Loucy (cell line): ENCODE results near the gene DNM1.

Experiments
- H2AFZ ChIP-seq: fragments of 200-600 bp; sonication (generic); 2 replicates; pipeline ENCODE4 v1.6.0; 2016; ENCODE audit warnings: antibody characterized with exemption, mild to moderate bottlenecking, low read length, moderate library complexity
- H3F3A ChIP-seq: fragments of 200-600 bp; 2 replicates; pipeline ENCODE4 v1.6.0; 2016; ENCODE audit warnings: antibody characterized with exemption, low read depth, mild to moderate bottlenecking
- H3K27me3 ChIP-seq: fragments of 200-600 bp; sonication (generic); 2 replicates; pipeline ENCODE4 v1.6.1; 2014; ENCODE audit warnings: low read length, mild to moderate bottlenecking; ENCODE audit not compliant: insufficient read depth, poor library complexity, severe bottlenecking
- H3K36me3 ChIP-seq: fragments of 200-600 bp; sonication (generic); 2 replicates; pipeline ENCODE4 v1.6.1; 2016; ENCODE audit warnings: low read length; ENCODE audit not compliant: insufficient read depth
- H3K4me1 ChIP-seq: fragments of 200-600 bp; sonication (generic); 2 replicates; pipeline ENCODE4 v1.5.1; 2014; ENCODE audit warnings: low read length, mild to moderate bottlenecking; ENCODE audit not compliant: insufficient read depth, poor library complexity, severe bottlenecking
- H3K4me2 ChIP-seq: fragments of 200-600 bp; sonication (generic); 2 replicates; pipeline ENCODE4 v1.6.0; 2014; ENCODE audit warnings: antibody characterized with exemption, low read length, low read depth, mild to moderate bottlenecking; ENCODE audit not compliant: poor library complexity, severe bottlenecking
- H3K4me3 ChIP-seq: fragments of 200-600 bp; sonication (generic); 2 replicates; pipeline ENCODE4 v1.5.1; 2014; ENCODE audit warnings: low read length, mild to moderate bottlenecking, mixed read lengths; ENCODE audit not compliant: poor library complexity, severe bottlenecking
- H3K79me2 ChIP-seq: fragments of 200-600 bp; sonication (generic); 2 replicates; pipeline ENCODE4 v1.6.1; 2014; ENCODE audit warnings: low read length; ENCODE audit not compliant: insufficient read depth
- H3K9ac ChIP-seq: fragments of 200-600 bp; sonication (generic); 2 replicates; pipeline ENCODE4 v1.6.0; 2014; ENCODE audit warnings: mild to moderate bottlenecking, low read depth, low read length, moderate library complexity; ENCODE audit not compliant: poor library complexity, severe bottlenecking
- H3K9me2 ChIP-seq: fragments of 200-600 bp; sonication (generic); replicated peaks from 2 replicates; pipeline ENCODE4 v1.6.1; 2016; ENCODE audit warnings: low read depth, low read length, mixed read lengths
- H3K9me3 ChIP-seq: fragments of 200-600 bp; sonication (generic); 2 replicates; pipeline ENCODE4 v1.6.1; 2014; ENCODE audit warnings: mild to moderate bottlenecking, antibody characterized with exemption, low read length, low read depth; ENCODE audit not compliant: insufficient read depth
- H4K20me1 ChIP-seq: fragments of 200-600 bp; sonication (generic); 2 replicates; pipeline ENCODE4 v1.6.0; 2014; ENCODE audit warnings: antibody characterized with exemption, low read length, mild to moderate bottlenecking; ENCODE audit not compliant: insufficient read depth, poor library complexity, severe bottlenecking
- EZH2phosphoT487 ChIP-seq: fragments of 200-600 bp; IDR thresholded peaks from 2 replicates; pipeline ENCODE4 v1.6.1; 2018; ENCODE audit warnings: antibody characterized with exemption, mild to moderate bottlenecking, moderate library complexity, borderline replicate concordance
- TF ChIP-seq, protein P1 (sequence below): fragments of 200-600 bp; sonication (generic); conservative IDR thresholded peaks from 2 replicates; pipeline ENCODE4 v1.5.1; 2014; ENCODE audit warnings: mild to moderate bottlenecking, antibody characterized with exemption, low read length

Gene DNM1

DNA sequence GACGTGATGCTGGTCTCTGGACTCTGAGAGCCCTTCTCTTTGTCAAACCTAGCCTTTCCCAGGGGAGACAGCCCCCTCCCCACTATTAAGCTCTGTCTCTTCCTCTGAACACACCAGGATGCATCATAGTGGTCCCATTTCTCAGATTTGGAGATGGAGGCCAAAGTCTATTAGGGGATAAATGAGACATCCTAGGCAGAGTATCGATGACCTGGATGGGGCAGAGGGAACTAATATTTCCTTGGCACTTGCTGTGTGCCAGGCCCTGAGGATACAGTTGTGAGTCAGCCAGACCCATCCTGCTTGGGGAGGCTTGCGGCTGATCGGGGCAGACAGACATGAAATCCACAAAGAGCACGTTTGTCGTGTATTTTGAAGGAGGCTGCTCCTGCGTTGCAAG is 5.2 kb downstream of the DNM1 start:
- Histone ChIP-seq H3K9ac (no peak overlapping the region), H3K9me2 (no peaks in the 10 kb centered on the region), H3K4me1 (peaks cover 9% of the 10 kb centered on the region), H3K27me3 (peaks cover 7% of the 10 kb centered on the region), H3K4me2 (no peak overlapping the region), H3K4me3 (no peak overlapping the region), H4K20me1 (no peaks in the 10 kb centered on the region), H3F3A (no peaks in the 10 kb centered on the region), H3K9me3 (no peaks in the 10 kb centered on the region), H3K79me2 (no peaks in the 10 kb centered on the region), H3K36me3 (no peaks in the 10 kb centered on the region), H2AFZ (no peak overlapping the region)
- TF ChIP-seq, protein P1, sequence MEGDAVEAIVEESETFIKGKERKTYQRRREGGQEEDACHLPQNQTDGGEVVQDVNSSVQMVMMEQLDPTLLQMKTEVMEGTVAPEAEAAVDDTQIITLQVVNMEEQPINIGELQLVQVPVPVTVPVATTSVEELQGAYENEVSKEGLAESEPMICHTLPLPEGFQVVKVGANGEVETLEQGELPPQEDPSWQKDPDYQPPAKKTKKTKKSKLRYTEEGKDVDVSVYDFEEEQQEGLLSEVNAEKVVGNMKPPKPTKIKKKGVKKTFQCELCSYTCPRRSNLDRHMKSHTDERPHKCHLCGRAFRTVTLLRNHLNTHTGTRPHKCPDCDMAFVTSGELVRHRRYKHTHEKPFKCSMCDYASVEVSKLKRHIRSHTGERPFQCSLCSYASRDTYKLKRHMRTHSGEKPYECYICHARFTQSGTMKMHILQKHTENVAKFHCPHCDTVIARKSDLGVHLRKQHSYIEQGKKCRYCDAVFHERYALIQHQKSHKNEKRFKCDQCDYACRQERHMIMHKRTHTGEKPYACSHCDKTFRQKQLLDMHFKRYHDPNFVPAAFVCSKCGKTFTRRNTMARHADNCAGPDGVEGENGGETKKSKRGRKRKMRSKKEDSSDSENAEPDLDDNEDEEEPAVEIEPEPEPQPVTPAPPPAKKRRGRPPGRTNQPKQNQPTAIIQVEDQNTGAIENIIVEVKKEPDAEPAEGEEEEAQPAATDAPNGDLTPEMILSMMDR, result no peak
- TF ChIP-seq EZH2phosphoT487, result no peak

DNA sequence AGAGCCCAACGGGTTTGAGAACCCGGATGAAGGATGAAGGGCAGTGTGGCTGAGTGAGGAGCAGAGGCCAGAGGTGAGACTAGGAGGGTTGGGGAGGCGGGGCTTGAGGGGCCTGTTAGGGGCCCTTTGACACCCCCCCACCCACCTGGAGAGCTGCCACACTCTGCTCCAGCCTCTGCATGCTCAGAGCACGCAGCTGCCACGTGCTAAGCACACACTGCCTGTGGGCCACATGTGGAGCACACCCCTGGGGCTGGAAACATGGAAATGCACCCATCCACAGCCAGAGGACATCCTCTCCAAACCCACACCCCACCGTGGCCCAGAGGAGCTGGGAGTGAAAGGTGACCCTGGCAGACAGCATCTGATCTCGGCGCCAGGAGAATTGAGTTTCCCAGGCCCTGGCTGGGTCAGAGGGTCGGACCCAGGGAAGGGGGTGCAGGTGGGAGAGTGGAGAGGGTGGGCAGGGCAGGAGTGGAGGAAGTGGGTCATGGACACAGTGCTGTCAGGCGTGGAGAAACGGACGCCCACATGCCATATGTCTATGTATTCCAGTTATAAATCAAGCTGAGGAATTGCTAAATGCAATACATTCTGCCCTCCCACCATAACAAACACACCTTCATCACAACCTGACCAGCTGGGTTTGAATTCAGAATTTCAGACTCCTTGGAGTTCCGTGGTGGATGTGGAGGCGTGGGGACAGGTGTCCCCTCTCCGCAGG is 5.9 kb downstream of the DNM1 start:
- Histone ChIP-seq H3F3A (no peaks in the 10 kb centered on the region), H3K27me3 (peaks cover 1% of the 10 kb centered on the region), H2AFZ (no peak overlapping the region), H3K79me2 (no peaks in the 10 kb centered on the region), H3K9me2 (no peaks in the 10 kb centered on the region), H3K36me3 (no peaks in the 10 kb centered on the region), H3K4me3 (no peak overlapping the region), H3K4me2 (no peak overlapping the region), H4K20me1 (no peaks in the 10 kb centered on the region), H3K4me1 (peaks cover 4% of the 10 kb centered on the region), H3K9ac (no peak overlapping the region), H3K9me3 (no peaks in the 10 kb centered on the region)
- no peak for TF ChIP-seq EZH2phosphoT487
- TF ChIP-seq, protein P1, result no peak

DNA sequence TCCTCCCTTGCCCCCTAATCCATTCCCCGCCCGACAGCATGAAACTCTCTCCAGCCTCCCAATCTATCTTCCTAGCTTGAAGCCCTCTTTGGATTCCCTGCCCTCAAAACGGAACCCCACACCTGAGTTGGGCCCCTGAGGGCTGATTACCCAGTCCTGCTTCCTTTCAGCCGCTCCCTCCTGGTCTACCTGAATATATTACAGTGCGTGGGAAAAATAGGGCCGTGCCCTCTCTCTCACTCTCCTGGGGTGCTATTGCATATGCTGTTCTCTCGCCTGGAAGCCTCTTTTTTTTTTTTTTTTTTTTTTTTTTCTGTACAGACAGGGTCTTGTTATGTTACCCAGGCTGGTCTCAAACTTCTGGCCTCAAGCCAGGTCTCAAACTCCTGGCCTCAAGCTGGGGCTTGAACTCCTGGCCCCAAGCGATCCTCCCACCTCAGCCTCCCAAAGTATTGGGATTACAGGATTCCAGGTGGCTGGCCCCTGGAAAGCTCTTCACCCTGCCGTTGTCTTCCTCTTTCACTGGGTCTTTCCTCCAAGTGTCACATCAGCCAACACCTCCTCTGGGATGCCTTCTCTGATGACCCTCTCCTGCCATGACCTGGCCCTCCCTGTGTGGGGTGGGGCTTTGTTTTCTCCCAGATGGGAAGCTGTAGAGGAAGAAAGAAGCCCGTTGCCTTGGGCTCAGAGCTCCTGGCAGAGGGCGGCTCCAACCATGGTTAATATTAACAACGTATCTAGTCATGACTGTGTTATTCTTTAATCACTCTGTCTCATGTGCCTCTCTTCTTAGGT is 8.2 kb downstream of the DNM1 start:
- no peaks in the 10 kb centered on the region for H3K4me1 ChIP-seq
- no peak overlapping the region for H3K9ac ChIP-seq
- no peak overlapping the region for H3K4me2 ChIP-seq

More for the DNA sequence above, 8.2 kb downstream of the DNM1 start:
- Histone ChIP-seq H3K36me3 (no peaks in the 10 kb centered on the region), H3K79me2 (no peaks in the 10 kb centered on the region), H3K9me3 (no peaks in the 10 kb centered on the region), H3K9me2 (no peaks in the 10 kb centered on the region), H2AFZ (no peak overlapping the region), H3F3A (no peaks in the 10 kb centered on the region), H3K4me3 (no peak overlapping the region), H4K20me1 (no peaks in the 10 kb centered on the region), H3K27me3 (no peaks in the 10 kb centered on the region)
- TF ChIP-seq, protein P1, result no peak
- TF ChIP-seq EZH2phosphoT487, result no peak
